HL-60/S4 (cell line): ENCODE measurements around the gene EEF2KMT.

Experiments used
- in situ Hi-C: fragments of 300-500 bp; cut with MboI; formaldehyde crosslinking; loops from 2 replicates; pipeline ENCODE4 v1.14.3; 2022; ENCODE audit warnings: low sequenced_read_pairs

The EEF2KMT gene

GRCh38 chr16:5044011-5044540 lies 53.5 kb downstream of the EEF2KMT start:
- in situ Hi-C loops = no loop called here

GRCh38 chr16:5042574-5043171 lies 54.9 kb downstream of the EEF2KMT start:
- in situ Hi-C loops = no loop called here

- in situ Hi-C loops = no loop called here
Measured at GRCh38 chr16:5041600-5042133, 55.9 kb downstream of the EEF2KMT start.

GRCh38 chr16:5040451-5040850 lies 57.1 kb downstream of the EEF2KMT start:
- in situ Hi-C loops = no loop called here

- in situ Hi-C loops = no loop called here
Measured at GRCh38 chr16:5036228-5037156, 61.1 kb downstream of the EEF2KMT start.

- in situ Hi-C loops = no loop called here
Measured at GRCh38 chr16:5035909-5036227, 61.7 kb downstream of the EEF2KMT start.
